HT1080 (cell line): ENCODE measurements around the gene DNHD1. TPM values are rescaled to one million over a fixed set of nuclear protein-coding genes. Genes with fewer than 3 reads are reported as not detected.
A peak's percentile ranks its signal among the peaks of the same experiment; 100 is the strongest.

Experiments
- DNase-seq: peaks from one replicate; pipeline ENCODE4 v3.0.0-alpha.2; 2015; ENCODE audit warnings: low read depth
- polyA plus RNA-seq, 2 experiments: library from polyadenylated mRNA; depleted of rRNA; stranded (reverse); fragments of >200 nt; gene quantifications; 2 replicates each; pipeline ENCODE4 v1.2.3, GENCODE V29; 2015
- total RNA-seq: library from RNA; depleted of rRNA; stranded (reverse); fragments of >200 nt; shearing (Covaris generic); gene quantifications from 2 replicates; pipeline ENCODE4 v1.2.3, GENCODE V29; 2014; rRNA removed

The DNHD1 gene, protein sequence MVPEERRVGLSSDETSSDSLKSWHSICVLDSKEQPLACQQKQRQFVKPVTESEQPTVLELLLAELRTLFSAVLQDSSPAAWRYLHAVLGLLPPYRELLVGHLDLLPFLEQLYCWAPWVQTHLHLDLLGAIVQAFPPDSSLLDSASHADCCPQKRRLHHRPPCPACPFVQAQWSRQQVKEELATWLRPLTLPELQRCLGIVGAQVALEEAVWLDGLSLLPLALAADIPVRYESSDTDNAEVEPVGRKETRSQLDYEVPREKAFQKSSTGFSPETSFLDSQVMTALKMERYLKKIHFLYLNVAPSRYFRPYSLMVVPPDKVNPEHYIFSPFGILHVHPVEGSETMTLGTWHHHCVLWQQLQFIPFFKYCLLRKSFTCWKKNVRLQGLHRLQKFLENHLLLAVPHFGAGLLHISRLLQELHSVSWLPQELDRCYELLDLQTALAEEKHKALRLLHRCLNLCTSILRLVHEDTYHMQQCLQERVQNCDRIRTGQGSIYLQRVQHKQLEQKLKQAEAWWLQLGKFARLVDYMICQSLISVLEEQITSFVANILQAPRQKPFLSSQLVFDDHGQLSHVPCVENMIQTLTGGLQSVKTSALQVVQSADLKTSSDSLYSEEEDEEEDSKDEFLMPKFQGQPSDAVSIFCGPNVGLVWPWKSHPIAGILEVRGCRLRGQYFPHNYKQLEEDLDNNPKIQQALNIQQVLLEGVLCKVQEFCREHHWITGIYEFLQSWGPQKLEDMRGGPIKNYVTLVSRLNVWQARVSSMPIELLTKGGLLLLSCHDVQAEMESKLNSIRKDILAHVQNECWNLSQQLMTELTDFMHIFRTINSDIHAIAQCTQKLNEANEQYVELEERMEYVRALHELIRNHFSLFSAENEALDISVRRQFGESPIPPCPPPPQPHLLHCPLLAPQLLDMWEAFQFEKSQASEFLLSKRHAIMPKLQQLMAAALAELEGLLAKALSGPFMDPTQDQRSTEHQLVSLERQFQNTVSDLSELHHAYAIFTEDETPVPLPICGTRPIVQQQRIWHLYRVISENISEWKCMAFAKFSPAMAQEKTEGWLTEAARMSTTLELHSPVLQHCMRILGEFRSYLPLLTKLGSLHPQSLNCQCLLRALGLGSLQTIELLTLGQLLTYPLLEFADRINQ (N-terminal part only)
- 3.5 and 5.7 TPM in 2 replicates for total RNA-seq
- polyA plus RNA-seq (2015; cell fraction: cytosol; rRNA removed) = 1.8 and 2.8 TPM in 2 replicates
- 54.8 and 61.1 TPM in 2 replicates for polyA plus RNA-seq (2015; cell fraction: nucleus; rRNA removed)

DNA sequence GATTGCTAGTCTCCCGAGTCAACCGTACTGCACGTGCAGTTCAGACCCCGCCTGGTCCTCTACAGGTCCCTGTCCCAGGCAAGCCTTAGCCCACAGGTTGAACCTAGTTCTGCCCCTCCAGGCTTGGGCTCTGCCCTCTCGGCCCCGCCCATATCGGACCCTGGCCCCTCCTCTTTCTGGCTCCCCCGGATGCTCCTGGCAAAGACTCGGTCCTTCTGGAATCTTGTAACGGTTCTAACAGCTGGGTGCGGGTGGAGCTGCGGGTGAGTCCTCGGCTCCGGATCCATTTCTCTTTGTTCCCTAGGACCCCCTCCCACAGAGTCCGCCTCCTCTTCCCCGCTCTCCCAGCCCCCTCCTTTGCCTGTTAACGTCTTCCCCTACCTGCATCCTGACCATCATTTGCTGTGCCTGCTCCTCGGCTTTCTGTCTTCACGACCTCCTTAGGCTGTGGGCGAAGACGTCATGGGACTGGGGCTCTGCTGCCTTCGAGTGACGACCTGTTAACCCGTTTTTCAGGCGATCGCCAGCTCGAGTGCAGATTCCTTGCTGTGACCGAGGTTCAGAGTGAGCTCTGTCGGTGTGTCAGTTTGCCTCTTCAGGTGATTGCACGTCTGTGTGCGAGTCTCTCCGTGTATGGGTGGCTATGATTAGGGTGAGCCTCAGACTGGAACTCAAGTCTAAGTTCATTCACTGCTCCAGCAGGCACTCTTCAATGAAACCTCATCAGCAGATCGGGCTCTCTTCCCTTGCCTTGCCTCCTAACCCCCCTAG is at the start of gene DNHD1:
TSS of gene DNHD1 (plus strand) at position 212 of the 771 bp plus-strand sequence. CDS start 936 bp downstream, outside the sequence.
- no peak for DNase-seq

DNA sequence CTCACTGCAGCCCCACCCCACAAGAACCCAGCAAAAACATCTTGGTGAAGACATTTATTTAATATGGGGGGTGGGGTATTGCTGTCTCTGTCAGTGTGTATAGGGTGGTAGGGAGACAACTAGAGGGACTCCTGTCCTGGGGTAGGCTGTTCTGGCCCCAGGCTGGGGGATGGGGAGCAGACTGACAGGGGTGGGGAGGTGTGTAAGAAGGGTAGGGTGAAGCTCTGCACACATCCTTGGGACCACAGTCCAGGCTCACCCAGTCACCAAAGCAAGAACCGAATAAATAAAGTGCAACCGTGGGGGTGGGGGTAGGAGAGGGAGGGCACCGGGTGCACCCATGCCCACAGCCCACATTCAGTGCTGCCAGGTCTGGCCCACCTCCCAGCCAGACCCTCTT is 48.5 kb upstream of the DNHD1 start:
- DNase-seq = no peak

DNA sequence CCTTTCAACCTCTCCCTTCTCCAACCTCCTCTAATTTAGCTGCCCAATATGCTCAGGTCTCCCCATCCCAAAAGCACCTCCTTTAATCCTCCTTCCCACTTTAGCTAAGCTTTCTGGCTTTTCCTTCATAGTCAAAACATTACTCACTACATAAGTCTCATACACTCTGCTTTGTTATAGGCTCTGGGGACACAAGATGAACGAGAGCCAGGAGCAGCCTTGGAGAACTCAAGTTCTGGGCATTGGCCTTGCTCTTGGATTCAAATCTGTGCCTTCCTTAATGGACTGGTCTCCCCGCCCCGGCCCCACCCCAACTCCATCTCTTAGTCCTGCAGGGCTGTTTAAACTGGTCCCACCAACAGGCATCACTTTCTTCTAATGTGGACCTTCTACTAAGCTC is 44.9 kb upstream of the DNHD1 start:
- no peak for DNase-seq

DNA sequence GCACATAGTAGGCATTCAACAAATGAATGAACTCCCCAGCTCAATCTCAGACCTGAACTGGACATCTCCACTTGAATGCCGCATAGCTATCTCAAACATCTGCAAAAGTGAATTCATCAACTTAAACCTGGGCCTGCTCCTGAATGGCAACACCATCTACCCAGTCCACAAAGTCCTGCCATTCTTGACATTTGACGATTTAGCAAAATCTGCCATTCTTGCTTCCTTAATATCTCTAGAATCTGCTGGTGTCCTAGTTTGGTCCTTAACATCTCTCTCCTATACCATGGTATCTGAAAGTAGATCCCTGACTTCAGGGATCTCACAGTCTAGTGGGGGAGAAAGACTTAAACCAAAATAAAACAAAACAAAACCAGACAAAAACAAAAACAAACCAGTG is 43.9 kb upstream of the DNHD1 start:
- no peak for DNase-seq

DNA sequence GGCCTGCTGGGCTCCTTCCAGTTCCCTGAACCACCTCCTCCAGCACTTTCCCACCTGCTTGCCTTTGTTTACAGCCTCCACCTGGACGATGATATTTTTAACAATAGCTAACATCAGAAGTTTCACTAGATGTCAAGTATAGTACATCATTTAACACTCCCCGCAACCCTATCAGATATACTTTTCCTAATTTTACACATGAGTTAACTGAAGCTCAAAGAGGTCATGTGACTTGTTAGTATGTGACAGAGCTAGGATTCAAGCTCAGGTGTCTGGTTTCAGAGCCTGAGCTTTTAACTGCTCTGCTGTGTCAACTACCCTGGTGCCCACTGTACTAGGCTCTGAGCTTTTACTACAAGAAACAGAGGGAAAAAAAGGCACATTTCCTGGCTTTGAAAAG is 42.0 kb upstream of the DNHD1 start:
- no peak for DNase-seq

DNA sequence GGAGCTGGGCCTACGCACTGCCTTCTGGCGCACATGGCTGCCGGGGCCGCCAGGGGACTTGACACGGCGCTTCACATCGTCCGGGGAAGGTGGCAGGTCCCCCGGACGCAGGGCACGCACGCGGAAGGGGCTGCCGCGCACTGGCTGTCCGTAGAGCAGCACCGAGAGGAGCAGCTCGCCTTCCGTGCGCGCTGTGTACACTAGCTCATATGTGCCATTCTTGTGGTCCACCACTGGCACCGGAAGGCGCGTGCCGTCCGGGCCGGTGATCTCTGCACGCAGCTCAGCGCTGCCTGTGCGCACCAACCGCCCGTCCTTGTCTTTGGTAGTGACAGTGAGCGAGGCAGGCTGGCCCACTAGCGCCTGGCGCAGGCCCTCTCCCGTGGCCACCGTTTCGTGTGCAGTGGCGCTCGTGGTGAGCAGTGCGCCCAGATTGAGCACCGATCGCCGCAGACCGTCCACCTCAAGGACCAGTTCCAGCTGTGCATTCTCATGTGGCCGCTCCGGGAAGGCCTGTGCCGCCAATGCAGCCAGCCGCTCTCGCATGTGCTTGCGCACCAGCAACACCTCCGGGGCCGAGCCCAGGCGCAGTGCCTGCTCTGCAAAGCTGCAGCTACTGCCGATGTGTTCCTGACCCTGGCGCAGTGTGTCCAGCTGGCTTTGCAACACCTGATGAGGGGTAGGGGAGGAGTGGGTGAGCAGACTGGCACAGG is 40.6 kb upstream of the DNHD1 start:
- no peak for DNase-seq

DNA sequence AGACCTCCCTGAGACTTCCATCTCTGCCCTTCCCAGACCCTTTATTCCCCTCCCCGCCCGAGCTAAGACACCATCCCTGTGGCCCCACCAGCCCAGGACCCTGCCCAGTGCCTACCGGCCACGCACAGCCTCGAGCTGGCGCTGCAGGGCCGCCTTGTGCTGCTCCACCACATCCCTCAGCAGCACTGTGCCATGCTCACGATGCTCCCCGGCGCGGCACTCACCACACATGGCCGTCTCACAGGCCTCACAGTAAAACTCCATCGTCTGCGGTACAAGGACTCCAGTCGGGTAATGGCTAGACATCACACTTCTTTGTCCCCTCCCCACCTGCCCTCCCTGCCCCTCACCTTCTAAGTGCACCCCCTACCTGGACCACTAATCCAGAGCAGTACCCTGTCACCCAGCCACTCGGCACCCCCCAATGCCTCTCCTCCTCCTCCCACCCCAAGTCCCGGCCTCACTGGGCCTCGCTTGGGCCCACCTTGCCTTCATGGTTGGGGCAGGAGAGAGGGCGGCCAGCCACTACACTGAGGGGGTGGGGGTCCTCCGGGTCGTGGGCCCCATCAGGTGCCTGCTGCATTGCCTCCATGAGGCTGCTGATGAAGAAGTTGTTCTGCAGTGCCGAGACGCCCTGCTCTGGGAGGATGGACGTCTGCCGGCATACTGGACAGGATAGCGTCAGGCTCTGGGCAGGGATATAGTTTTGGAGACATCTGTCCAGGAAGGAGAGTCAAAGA is 39.3 kb upstream of the DNHD1 start:
- no peak for DNase-seq

DNA sequence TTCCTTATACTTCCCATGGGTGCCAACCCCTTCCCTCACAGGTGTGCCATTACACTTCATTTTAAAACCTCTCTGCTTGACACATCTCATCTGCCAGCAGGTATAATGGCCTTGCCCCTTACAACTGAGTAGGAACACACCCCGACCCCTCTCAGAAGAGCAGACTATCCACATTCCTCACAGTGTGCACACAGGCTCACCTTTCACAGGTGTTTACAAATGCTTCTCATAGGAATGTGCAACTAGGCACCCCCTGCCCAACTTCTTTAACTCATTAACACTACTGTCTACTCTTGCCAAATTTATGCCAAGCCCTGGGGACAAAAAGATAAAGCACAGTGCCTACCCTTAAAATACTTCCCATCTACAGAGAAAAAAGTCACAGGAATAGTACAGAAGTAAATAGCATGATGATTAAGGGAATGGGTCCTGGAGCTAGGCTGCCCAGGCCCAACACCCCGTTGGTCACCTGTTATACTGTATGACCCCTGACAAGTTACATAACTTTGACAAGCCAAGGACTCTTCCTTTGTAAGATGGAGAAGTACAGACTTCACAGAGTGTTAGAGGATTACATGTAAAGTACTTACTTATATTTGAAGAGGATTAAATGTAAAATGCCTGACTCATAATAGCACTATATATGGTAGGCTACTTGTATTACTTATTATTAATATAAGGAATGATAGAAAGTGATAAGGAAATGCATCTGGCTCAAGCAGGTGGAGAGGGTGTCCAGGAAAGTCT is 38.6 kb upstream of the DNHD1 start:
- DNase-seq = no peak

DNA sequence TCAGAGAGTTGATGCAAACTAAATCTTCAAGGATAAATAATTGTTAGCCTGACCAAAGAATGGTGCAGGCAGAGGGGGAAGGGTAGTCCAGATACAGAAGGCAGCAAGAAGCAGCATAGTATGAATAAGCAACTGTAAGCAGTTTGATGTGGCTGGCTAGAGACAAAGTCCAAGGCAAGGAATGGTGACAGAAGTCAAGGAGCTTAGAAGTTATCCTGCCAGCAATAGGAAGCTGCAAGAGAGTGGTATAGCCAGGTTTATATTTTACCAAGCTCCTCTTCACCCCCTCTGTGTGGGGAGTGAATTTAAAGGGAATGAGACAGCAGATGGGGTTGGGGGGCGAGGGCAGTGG is 38.0 kb upstream of the DNHD1 start:
- no peak for DNase-seq

DNA sequence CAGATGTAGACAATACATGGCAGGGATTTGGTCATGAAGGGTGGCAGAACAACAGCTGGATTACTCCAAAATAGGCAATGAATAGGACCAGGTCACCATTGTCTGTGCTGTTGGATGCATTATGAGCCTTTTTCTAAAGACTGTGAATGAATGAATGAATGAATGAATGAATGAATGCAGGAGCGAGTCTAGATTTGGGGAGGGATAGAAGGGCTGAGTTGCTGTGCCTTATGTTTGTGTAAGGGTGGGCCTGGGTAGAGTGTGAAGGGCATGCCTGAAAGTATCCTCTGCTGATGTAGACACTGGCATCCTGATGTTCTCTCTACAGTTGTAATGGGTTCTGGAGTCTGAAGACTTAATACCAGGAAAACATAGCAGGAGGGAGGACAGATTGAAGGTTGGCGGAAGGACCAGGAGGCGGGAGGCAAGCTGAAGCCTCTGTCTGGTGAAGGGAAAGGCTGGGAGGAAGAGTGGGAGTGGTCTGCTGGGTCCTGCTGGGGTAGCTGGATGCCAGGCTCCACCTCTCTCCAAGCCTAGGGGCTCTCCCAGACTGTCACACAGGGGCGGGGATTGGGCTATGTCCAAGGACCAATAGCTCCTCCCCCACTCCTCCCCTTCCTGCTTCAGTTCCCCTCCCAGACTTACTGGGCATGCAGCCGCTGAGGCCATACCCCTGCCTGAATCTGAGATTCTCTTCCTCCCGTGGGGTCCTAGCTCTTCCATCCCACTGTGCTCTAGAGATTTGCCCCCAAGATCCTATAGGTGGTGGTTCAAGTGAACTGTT is 28.2 kb upstream of the DNHD1 start:
- peak; percentile 84 for DNase-seq

DNA sequence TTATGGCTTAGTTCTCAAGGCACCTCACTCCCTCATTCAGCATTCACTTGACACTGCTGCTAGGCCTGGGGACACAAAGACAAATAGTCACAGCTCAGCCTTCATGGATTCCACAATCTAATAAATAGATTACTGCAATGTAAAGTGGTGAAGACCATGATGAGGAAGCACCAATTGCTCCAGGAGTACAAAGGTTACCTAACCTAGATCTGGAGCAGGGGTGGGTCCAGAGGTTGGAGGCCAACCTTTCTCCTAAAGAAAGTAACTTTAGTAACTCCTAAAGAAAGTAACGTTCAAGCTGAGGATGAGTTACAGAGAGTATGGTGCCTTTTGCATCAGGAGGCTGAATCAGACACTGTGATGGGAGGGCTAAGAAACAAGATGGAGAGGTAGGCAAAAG is 27.5 kb upstream of the DNHD1 start:
- DNase-seq = no peak

DNA sequence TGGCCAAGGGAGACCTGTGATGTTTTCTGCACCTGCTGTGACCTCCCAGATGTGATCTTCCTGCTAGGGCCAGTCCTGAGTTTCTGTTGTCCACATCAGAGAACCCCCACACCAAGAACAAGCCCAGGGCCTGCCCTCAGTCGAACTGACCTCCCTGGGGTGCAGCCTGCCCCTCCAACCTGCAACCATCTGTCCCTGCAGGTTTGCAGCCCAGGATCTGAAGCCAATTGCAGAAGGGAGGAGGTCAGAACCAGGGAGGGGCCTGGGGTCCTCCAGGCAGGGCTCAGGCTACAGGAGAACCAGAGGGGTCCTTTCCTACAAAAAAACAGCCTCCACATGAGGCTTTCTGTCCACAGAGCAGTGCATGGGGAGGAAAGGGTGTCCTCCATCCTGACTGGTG is 24.1 kb upstream of the DNHD1 start:
- DNase-seq = no peak

DNA sequence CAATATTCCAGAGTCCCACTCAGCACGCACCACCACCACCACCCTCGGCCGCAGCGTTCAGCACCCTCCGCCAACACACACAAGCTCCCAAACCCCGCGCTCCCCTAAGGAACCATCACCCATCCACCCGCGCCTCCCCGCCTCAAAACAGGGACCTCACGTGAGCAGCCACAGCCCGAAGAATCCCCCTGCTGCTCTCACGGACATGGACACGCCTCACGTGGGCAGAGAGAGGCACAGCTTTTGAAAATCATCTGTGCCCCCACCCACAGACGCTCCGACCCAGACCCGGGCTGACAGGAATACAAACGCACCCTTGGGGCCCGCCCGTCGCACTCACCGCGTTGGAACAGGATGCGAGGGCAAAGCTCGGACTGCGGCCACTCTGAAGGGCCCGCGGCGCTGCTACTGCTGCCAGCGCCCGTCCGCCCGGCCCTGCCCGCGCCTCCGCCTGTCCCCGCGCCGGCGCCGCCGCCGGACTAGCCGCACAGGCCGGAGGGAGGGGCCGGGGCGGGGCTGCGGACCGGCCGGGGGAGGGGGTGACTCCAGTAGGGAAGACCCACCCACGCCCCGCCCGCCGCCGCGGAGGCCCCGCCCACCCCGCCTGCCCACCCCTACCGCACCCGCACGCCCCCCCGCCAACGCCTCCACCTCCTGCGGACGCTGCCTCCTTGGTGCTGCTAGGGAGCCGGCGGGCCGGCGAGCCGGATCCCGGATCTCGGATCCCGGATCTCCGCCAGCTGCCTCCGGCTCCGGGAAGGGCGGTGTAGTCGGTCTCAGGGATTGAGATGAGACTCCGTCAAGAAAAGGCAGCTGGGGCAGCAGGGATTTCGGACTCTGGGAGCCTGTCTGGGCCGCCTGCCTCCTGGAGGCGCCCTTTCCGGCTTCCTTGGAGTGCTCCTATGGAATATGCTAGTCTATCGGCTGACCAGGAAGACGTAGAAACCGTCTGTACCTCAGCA is 23.3 kb upstream of the DNHD1 start, which contains the start of gene TRIM3:
TSS of gene TRIM3 (minus strand) at position 491 of the 962 bp plus-strand sequence. CDS start 8,246 bp downstream, outside the sequence.
- DNase-seq = peak; percentile 84

DNA sequence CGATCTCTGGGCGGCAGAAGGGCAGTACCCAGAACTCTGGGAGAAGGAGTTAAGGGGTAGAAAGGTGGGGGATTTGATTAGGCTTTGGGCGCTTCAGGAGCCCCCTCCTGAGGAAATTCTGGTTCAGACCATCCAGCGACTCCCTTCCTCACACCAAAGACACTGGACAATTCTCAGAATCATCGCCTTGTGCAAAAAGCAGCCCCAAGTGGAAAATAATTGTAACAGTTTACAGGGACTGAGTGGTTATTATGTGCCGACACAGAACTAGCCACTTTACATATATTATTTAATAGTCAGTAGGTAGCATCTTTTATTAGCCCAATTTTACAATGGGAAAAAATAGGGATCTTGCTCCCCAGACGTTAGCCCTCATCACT is 22.7 kb upstream of the DNHD1 start:
- no peak for DNase-seq

DNA sequence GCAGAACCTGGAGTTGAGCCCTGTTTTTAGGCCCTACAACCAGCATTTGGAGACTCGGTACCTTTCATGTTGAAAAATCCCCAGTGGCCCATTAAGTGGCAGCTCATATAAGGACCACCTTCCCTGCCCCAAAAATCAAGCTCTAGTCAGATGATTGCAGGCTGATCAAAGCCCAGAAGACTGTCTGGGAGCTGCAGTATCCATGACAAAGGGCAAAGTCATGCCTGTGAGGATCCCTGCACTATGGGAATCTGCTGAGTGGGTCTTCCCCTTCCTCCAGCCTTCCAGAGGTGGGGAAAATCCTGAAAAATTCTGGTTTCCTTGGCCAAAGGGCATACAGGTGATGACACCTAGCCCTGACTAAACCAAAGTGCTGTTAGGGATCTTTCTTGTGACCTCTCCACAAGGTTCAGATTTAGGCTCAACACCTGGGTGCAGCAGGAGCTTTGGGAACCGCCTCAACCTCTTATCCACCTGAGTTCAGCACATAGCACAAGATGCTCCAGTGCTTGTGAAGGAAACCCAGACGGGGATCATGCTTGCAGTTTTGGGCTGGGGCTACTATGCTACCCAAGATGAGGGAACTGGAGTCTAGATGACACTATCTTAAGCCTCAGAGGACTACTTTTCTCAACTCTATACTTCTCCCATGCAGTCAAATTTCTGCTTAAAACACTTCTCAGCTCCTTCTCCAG is 22.1 kb upstream of the DNHD1 start:
- peak; percentile 5 for DNase-seq

DNA sequence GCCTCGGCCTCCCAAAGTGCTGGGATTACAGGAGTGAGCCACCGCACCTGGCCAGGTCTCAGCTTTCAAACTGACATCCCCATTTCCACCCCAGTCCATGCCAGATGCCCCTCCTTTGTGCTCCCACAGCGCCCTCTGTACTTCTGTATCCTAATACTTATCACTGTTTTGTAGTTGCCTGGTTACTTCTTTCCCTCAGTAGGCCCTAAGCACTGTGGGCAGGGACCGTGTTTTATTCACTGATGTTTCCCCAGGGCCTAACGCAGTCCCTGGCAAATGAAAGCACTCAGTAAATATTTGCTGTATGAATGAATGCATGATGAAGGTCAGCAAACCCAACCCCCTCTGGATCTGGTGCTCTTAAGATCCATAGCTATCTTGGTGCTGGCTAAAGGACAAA is 21.1 kb upstream of the DNHD1 start:
- no peak for DNase-seq
